ENCODE measurements around the gene CASP1.

The CASP1 gene

GRCh38 chr11:104979839-104980238 lies 55.1 kb downstream of the CASP1 start:
- no peak for DNase-seq

Measured in NCI-H2107 (cell line).